ENCODE measurements around the gene NAA10.
A peak's percentile ranks its signal among the peaks of the same experiment; 100 is the strongest.

The NAA10 gene

DNA sequence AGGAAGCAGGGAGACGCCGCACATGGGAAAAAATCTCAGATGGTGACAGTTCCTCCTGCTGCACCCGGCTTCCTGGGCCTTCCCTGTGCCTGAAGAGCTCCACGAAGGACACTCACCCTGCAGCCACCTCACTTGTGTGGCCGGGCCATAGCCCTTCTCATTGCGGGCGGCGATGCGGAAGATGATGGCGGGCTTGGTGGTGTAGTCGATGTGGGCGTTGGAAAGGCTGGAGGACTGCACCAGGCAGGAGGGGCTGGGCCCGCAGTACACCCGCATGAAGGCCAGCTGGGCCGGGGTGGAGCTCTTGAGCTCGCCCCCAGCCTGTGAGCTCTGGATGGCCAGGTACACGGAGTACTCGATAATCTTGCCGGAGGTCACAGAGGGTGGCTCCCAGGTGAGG is 15.3 kb upstream of the NAA10 start:
- Histone ChIP-seq H3K4me2 (ENCODE audit: low read length) (no peak overlapping the region), H3K4me1 (no peaks in the 10 kb centered on the region), H3K27me3 (ENCODE audit: control insufficient read depth, insufficient read depth, low read length) (no peaks in the 10 kb centered on the region), H3K36me3 (ENCODE audit: control insufficient read depth, insufficient read depth, low read length) (no peaks in the 10 kb centered on the region), H3K9me3 (ENCODE audit: control insufficient read depth, low read length) (no peaks in the 10 kb centered on the region), H3K4me3 (ENCODE audit: low read depth, low read length) (no peak overlapping the region), H3K27ac (peak overlapping the region; percentile 19), H2AFZ (no peak overlapping the region), H3K9ac (no peak overlapping the region), H3K79me2 (no peaks in the 10 kb centered on the region)
- TF ChIP-seq, protein P1, sequence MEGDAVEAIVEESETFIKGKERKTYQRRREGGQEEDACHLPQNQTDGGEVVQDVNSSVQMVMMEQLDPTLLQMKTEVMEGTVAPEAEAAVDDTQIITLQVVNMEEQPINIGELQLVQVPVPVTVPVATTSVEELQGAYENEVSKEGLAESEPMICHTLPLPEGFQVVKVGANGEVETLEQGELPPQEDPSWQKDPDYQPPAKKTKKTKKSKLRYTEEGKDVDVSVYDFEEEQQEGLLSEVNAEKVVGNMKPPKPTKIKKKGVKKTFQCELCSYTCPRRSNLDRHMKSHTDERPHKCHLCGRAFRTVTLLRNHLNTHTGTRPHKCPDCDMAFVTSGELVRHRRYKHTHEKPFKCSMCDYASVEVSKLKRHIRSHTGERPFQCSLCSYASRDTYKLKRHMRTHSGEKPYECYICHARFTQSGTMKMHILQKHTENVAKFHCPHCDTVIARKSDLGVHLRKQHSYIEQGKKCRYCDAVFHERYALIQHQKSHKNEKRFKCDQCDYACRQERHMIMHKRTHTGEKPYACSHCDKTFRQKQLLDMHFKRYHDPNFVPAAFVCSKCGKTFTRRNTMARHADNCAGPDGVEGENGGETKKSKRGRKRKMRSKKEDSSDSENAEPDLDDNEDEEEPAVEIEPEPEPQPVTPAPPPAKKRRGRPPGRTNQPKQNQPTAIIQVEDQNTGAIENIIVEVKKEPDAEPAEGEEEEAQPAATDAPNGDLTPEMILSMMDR (IDR thresholded peaks at IDR 0.05): no peak

GRCh38 chrX:153948847-153949805 is 14.3 kb upstream of the NAA10 start:
- no peak overlapping the region for H3K9ac ChIP-seq
- no peak overlapping the region for H3K27ac ChIP-seq
- no peaks in the 10 kb centered on the region for H3K36me3 ChIP-seq (ENCODE audit: control insufficient read depth, insufficient read depth, low read length)
- H3K4me3 ChIP-seq (ENCODE audit: low read depth, low read length): no peak overlapping the region
- TF ChIP-seq, protein P1 (IDR thresholded peaks at IDR 0.05): no peak
- no peak overlapping the region for H2AFZ ChIP-seq
- H3K27me3 ChIP-seq (ENCODE audit: control insufficient read depth, insufficient read depth, low read length): no peaks in the 10 kb centered on the region
- H3K4me2 ChIP-seq (ENCODE audit: low read length): no peak overlapping the region
- H3K4me1 ChIP-seq: no peaks in the 10 kb centered on the region
- no peaks in the 10 kb centered on the region for H3K9me3 ChIP-seq (ENCODE audit: control insufficient read depth, low read length)
- no peaks in the 10 kb centered on the region for H3K79me2 ChIP-seq

GRCh38 chrX:153948002-153948466 is 13.2 kb upstream of the NAA10 start:
- H3K27me3 ChIP-seq (ENCODE audit: control insufficient read depth, insufficient read depth, low read length): no peaks in the 10 kb centered on the region
- no peaks in the 10 kb centered on the region for H3K36me3 ChIP-seq (ENCODE audit: control insufficient read depth, insufficient read depth, low read length)
- no peak overlapping the region for H3K4me3 ChIP-seq (ENCODE audit: low read depth, low read length)
- no peak overlapping the region for H3K4me2 ChIP-seq (ENCODE audit: low read length)
- no peaks in the 10 kb centered on the region for H3K9me3 ChIP-seq (ENCODE audit: control insufficient read depth, low read length)
- H3K27ac ChIP-seq: no peak overlapping the region
- H2AFZ ChIP-seq: no peak overlapping the region
- TF ChIP-seq, protein P1 (IDR thresholded peaks at IDR 0.05): no peak
- H3K4me1 ChIP-seq: no peaks in the 10 kb centered on the region
- H3K79me2 ChIP-seq: no peaks in the 10 kb centered on the region
- H3K9ac ChIP-seq: no peak overlapping the region

- Histone ChIP-seq H3K27ac (no peak overlapping the region), H3K79me2 (no peaks in the 10 kb centered on the region)
Measured at GRCh38 chrX:153947009-153947769, 12.4 kb upstream of the NAA10 start.

More at GRCh38 chrX:153947009-153947769, 12.4 kb upstream of the NAA10 start:
- no peak overlapping the region for H3K4me3 ChIP-seq (ENCODE audit: low read depth, low read length)
- no peaks in the 10 kb centered on the region for H3K4me1 ChIP-seq
- no peak overlapping the region for H3K9ac ChIP-seq
- H3K4me2 ChIP-seq (ENCODE audit: low read length): no peak overlapping the region
- no peaks in the 10 kb centered on the region for H3K27me3 ChIP-seq (ENCODE audit: control insufficient read depth, insufficient read depth, low read length)
- TF ChIP-seq, protein P1 (IDR thresholded peaks at IDR 0.05): peak; percentile 89
- H3K36me3 ChIP-seq (ENCODE audit: control insufficient read depth, insufficient read depth, low read length): no peaks in the 10 kb centered on the region
- no peak overlapping the region for H2AFZ ChIP-seq
- H3K9me3 ChIP-seq (ENCODE audit: control insufficient read depth, low read length): no peaks in the 10 kb centered on the region

Data from parathyroid adenoma (tissue), 2 donors.